HepG2 (cell line): ENCODE measurements around the gene OLFM3. TPM values are rescaled to one million over a fixed set of nuclear protein-coding genes. Genes with fewer than 3 reads are reported as not detected.
A peak's percentile ranks its signal among the peaks of the same experiment; 100 is the strongest.

Source experiments
- ATAC-seq: fragments of 200-7000 bp; cut with Tn5 transposase; 3 replicates; pipeline ENCODE4 v1.9.1; 2020; ENCODE audit warnings: mild to moderate bottlenecking, moderate library complexity
- BruUV-seq: library from RNA; stranded (reverse); fragments of 400-500 nt; replicated peaks from 2 replicates; lab custom pipeline; 2021; lab: Mats Ljungman, UMichigan
- CTCF ChIA-PET: fragments of 300-600 bp; formaldehyde crosslinking; extraction: SDS; loops from one replicate; lab custom pipeline; 2021; ENCODE audit warnings: low total read pairs, inconsistent platforms, low intra/inter-chr PET ratio; lab: Yijun Ruan, JAX
- POLR2A ChIA-PET: fragments of 350-600 bp; sonication (Branson Sonifier 250); formaldehyde crosslinking; loops from one replicate; lab custom pipeline; 2020; ENCODE audit warnings: antibody characterized with exemption, inconsistent platforms; lab: Yijun Ruan, JAX
- DNase-seq: peaks from one replicate; pipeline ENCODE4 v3.0.0-alpha.2; 2015; ENCODE audit warnings: low spot score
- FAIRE-seq: peaks from 3 replicates; lab custom pipeline; 2011; peaks lifted over from hg19 to GRCh38; lab: Jason Lieb, UNC
- H2AFZ ChIP-seq: one replicate; pipeline ENCODE4 v1.6.1; 2011; ENCODE audit warnings: low read length, inconsistent platforms
- H3K27ac ChIP-seq: fragments of 300-600 bp; 3 replicates; pipeline ENCODE4 v1.8.0; 2011; ENCODE audit warnings: mixed run types, mild to moderate bottlenecking, mixed read lengths, low read length, inconsistent platforms; ENCODE audit not compliant: insufficient read depth; ENCODE audit errors: extremely low read length
- H3K27me3 ChIP-seq, 2 experiments: fragments of 200-600 bp in 1 of 2; 2 replicates in 1 of 2; 3 replicates in 1 of 2; pipeline versions ENCODE4 v1.6.0 to v1.8.0; 2011; ENCODE audit warnings: low read length in 2 of 2, mild to moderate bottlenecking in 2 of 2, moderate library complexity in 2 of 2, inconsistent platforms in 1 of 2; ENCODE audit not compliant: insufficient read depth in 2 of 2, control insufficient read depth in 1 of 2
- H3K36me3 ChIP-seq, 2 experiments: fragments of 200-600 bp in 1 of 2; replicated peaks in 1 of 2; 2 replicates in 1 of 2; 3 replicates in 1 of 2; pipeline versions ENCODE4 v1.5.1 to v1.8.0; 2011; ENCODE audit warnings: low read length in 2 of 2, inconsistent platforms in 1 of 2; ENCODE audit not compliant: insufficient read depth in 2 of 2, control insufficient read depth in 1 of 2
- H3K4me1 ChIP-seq: 2 replicates; pipeline ENCODE4 v1.5.1; 2012; ENCODE audit warnings: low read length, inconsistent platforms; ENCODE audit not compliant: insufficient read depth
- H3K4me2 ChIP-seq: 2 replicates; pipeline ENCODE4 v1.6.0; 2011; ENCODE audit warnings: low read depth, low read length, inconsistent platforms
- H3K4me3 ChIP-seq, 3 experiments: fragments of 200-600 bp in 1 of 3; sonication (generic), shearing (Covaris generic) in 1 of 3; replicated peaks in 1 of 3; 2 replicates each; pipeline ENCODE4 v1.5.1; 2011 to 2016; ENCODE audit warnings: low read length in 3 of 3, inconsistent platforms in 2 of 3, low read depth in 2 of 3, mild to moderate bottlenecking in 2 of 3, control low read depth in 1 of 3, mixed read lengths in 1 of 3; ENCODE audit not compliant: insufficient read depth in 1 of 3
- H3K79me2 ChIP-seq: one replicate; pipeline ENCODE4 v1.6.1; 2011; ENCODE audit warnings: low read length, inconsistent platforms; ENCODE audit not compliant: insufficient read depth
- H3K9ac ChIP-seq: 2 replicates; pipeline ENCODE4 v1.6.0; 2011; ENCODE audit warnings: mild to moderate bottlenecking, low read depth, low read length, inconsistent platforms; ENCODE audit not compliant: insufficient read depth
- H3K9me3 ChIP-seq: 2 replicates; pipeline ENCODE4 v1.5.1; 2012; ENCODE audit warnings: mild to moderate bottlenecking, low read length
- H4K20me1 ChIP-seq: 2 replicates; pipeline ENCODE4 v1.6.0; 2011; ENCODE audit warnings: inconsistent platforms, mild to moderate bottlenecking, low read length, moderate library complexity; ENCODE audit not compliant: insufficient read depth
- AFF4 ChIP-seq: sonication (generic); formaldehyde crosslinking; IDR thresholded peaks from 2 replicates; pipeline ENCODE4 v1.4.0; 2020; ENCODE audit warnings: missing genetic modification reagents
- CHD4 ChIP-seq: fragments of 200-600 bp; sonication (generic); IDR thresholded peaks from 2 replicates; pipeline ENCODE4 v1.7.0; 2017; ENCODE audit warnings: mild to moderate bottlenecking, low read length, borderline replicate concordance
- NFE2L2 ChIP-seq: fragments of 150-350 bp; IDR thresholded peaks from 2 replicates; pipeline ENCODE4 v1.6.1; 2014; ENCODE audit warnings: low read length
- NFYB ChIP-seq: sonication (generic); formaldehyde crosslinking; IDR thresholded peaks from 2 replicates; pipeline ENCODE4 v1.4.0; 2020; ENCODE audit warnings: missing genetic modification reagents
- WGBS: methylation state at CpG from one replicate; pipeline ENCODE4 v1.1.6; 2017; ENCODE audit warnings: low lambda C conversion rate; 5-methylcytosine and 5-hydroxymethylcytosine counted together
- in situ Hi-C: cut with HindIII; loops from 2 replicates; pipeline ENCODE4 v1.10.0; 2017; ENCODE audit warnings: low pct_unique_long_range_greater_than_20kb; ENCODE audit not compliant: extremely low pct_ligation_motif_present
- intact Hi-C: fragments of 100-400 bp; cut with micrococcal nuclease; formaldehyde crosslinking; loops from one replicate; pipeline ENCODE4 v1.10.0; 2022; ENCODE audit not compliant: unreplicated experiment
- polyA plus RNA-seq, 8 experiments: library from polyadenylated mRNA; depleted of rRNA in 3 of 8; stranded (reverse) in 7 of 8; unstranded in 1 of 8; fragments of >200 nt; fragmentation: Illumina TruSeq in 4 of 8; extraction: Trizol in 4 of 8; gene quantifications; 2 replicates each; pipeline versions ENCODE4 v1.2.1 to v1.2.3, GENCODE V29; 2011 to 2016; ENCODE audit warnings: low read depth in 4 of 8, missing spikeins in 1 of 8, mixed read lengths in 1 of 8; ENCODE audit not compliant: insufficient read depth in 1 of 8
- total RNA-seq, 5 experiments: library from RNA; depleted of rRNA; stranded (reverse); fragments of >200 nt; fragmentation: Illumina TruSeq; extraction: Trizol; gene quantifications; 2 replicates each; pipeline ENCODE4 v1.2.3, GENCODE V29; 2016; ENCODE audit warnings: low read depth in 1 of 5

The OLFM3 gene
- total and polyA plus RNA-seq, 2 of the 13 experiments (the other 11 are each of a cell fraction or from before 2014, with no cell fraction given) = not detected

- ATAC-seq = no peak
- intact Hi-C loops = no loop called here
- Histone ChIP-seq H3K36me3 (no peaks in the 10 kb centered on the region), H3K4me1 (no peaks in the 10 kb centered on the region), H3K4me2 (no peak overlapping the region), H3K9me3 (no peaks in the 10 kb centered on the region), H3K9ac (no peak overlapping the region), H3K4me3 (no peak overlapping the region), H2AFZ (no peak overlapping the region), H3K27ac (no peak overlapping the region), H3K79me2 (no peaks in the 10 kb centered on the region), H4K20me1 (no peaks in the 10 kb centered on the region), H3K27me3 (no peaks in the 10 kb centered on the region)
- in situ Hi-C loops = no loop called here
- ChIA-PET CTCF (no interaction called here), POLR2A (no interaction called here)
- TF ChIP-seq AFF4 (CRISPR knock-in tag) (no peak), NFYB (CRISPR knock-in tag) (no peak), NFE2L2 (peak; percentile 36; the same call in 1 of the 2 replicates), CHD4 (no peak)
- BruUV-seq = no TSS peak
- FAIRE-seq = no peak
- DNase-seq = no peak
- whole genome bisulfite sequencing = 2% methylated on average over 5 of the region's 5 CpGs
Observed at GRCh38 chr1:101992821-101993575, 3.7 kb downstream of the OLFM3 start.
